SK-N-SH (cell line): Measurements from ENCODE around the gene RIPOR2. TPM values are rescaled to one million over a fixed set of nuclear protein-coding genes. Genes with fewer than 3 reads are reported as not detected.

Experiments
- CTCF ChIA-PET: fragments of 300-600, 350-600 bp; formaldehyde crosslinking; extraction: SDS; loops from one replicate; lab custom pipeline; 2021; lab: Yijun Ruan, JAX
- POLR2A ChIA-PET: fragments of 350-600 bp; sonication (Branson Sonifier 250); formaldehyde crosslinking; extraction: SDS; loops from one replicate; lab custom pipeline; 2020; ENCODE audit warnings: antibody characterized with exemption, inconsistent platforms; lab: Yijun Ruan, JAX
- DNase-seq: peaks from one replicate; pipeline ENCODE4 v3.0.0; 2012
- H2AFZ ChIP-seq: fragments of 200-600 bp; sonication (generic); 2 replicates; pipeline ENCODE4 v1.8.1; 2016; ENCODE audit warnings: antibody characterized with exemption, mild to moderate bottlenecking, low read depth
- H3F3A ChIP-seq: fragments of 200-600 bp; sonication (generic); replicated peaks from 2 replicates; pipeline ENCODE3; 2016; ENCODE audit warnings: antibody characterized with exemption, mild to moderate bottlenecking; ENCODE audit not compliant: insufficient read depth
- H3K27ac ChIP-seq, 2 experiments: fragments of 200-500 bp in 1 of 2; fragments of 200-600 bp in 1 of 2; sonication (Bioruptor generic) in 1 of 2; sonication (generic), shearing (Covaris generic) in 1 of 2; 2 replicates each; pipeline versions ENCODE4 v1.5.1 to v1.6.1; 2014 to 2016; ENCODE audit warnings: low read depth in 2 of 2, inconsistent platforms in 1 of 2, low read length in 1 of 2, mild to moderate bottlenecking in 1 of 2, mixed read lengths in 1 of 2
- H3K27me3 ChIP-seq: fragments of 200-600 bp; sonication (generic), shearing (Covaris generic); 2 replicates; pipeline ENCODE4 v1.6.1; 2016; ENCODE audit warnings: mixed run types; ENCODE audit not compliant: insufficient read depth
- H3K36me3 ChIP-seq, 2 experiments: fragments of 200-500 bp in 1 of 2; fragments of 200-600 bp in 1 of 2; sonication (Bioruptor generic) in 1 of 2; sonication (generic) in 1 of 2; replicated peaks in 1 of 2; 2 replicates each; pipeline versions ENCODE3 to v1.5.1; 2014 to 2016; ENCODE audit warnings: low read length in 1 of 2, mild to moderate bottlenecking in 1 of 2; ENCODE audit not compliant: insufficient read depth in 2 of 2, control insufficient read depth in 1 of 2
- H3K4me1 ChIP-seq, 2 experiments: fragments of 200-500 bp in 1 of 2; fragments of 200-600 bp in 1 of 2; sonication (Bioruptor generic) in 1 of 2; sonication (generic), shearing (Covaris generic) in 1 of 2; 2 replicates each; pipeline versions ENCODE4 v1.5.1 to v1.6.1; 2014 to 2016; ENCODE audit warnings: low read depth in 1 of 2, low read length in 1 of 2, mixed run types in 1 of 2; ENCODE audit not compliant: insufficient read depth in 2 of 2, control insufficient read depth in 1 of 2
- H3K4me2 ChIP-seq: fragments of 200-600 bp; sonication (generic), shearing (Covaris generic); 2 replicates; pipeline ENCODE4 v1.6.1; 2017; ENCODE audit warnings: mixed run types
- H3K4me3 ChIP-seq, 2 experiments: fragments of 200-500 bp in 1 of 2; fragments of 200-600 bp in 1 of 2; sonication (Bioruptor generic) in 1 of 2; sonication (generic), shearing (Covaris generic) in 1 of 2; 2 replicates each; pipeline versions ENCODE4 v1.5.1 to v1.8.1; 2014 to 2016; ENCODE audit warnings: low read depth in 2 of 2, inconsistent platforms in 1 of 2, low read length in 1 of 2, mild to moderate bottlenecking in 1 of 2, mixed read lengths in 1 of 2, moderate library complexity in 1 of 2
- H3K79me2 ChIP-seq: fragments of 200-600 bp; sonication (generic); 2 replicates; pipeline ENCODE4 v1.8.1; 2017; ENCODE audit warnings: mild to moderate bottlenecking; ENCODE audit not compliant: insufficient read depth
- H3K9ac ChIP-seq: fragments of 200-600 bp; sonication (generic); 2 replicates; pipeline ENCODE4 v1.6.1; 2017; ENCODE audit warnings: mixed run types
- H3K9me2 ChIP-seq: fragments of 200-600 bp; sonication (generic); 2 replicates; pipeline ENCODE4 v1.6.1; 2017; ENCODE audit warnings: mixed run types
- H3K9me3 ChIP-seq: fragments of 200-600 bp; sonication (generic); 2 replicates; pipeline ENCODE4 v1.6.1; 2017; ENCODE audit warnings: mixed run types, mild to moderate bottlenecking, moderate library complexity
- H4K20me1 ChIP-seq: fragments of 200-600 bp; sonication (generic); 2 replicates; pipeline ENCODE4 v1.6.1; 2017; ENCODE audit warnings: mild to moderate bottlenecking, mixed run types; ENCODE audit not compliant: insufficient read depth
- EZH2phosphoT487 ChIP-seq: fragments of 200-600 bp; sonication (generic); IDR thresholded peaks from 2 replicates; pipeline ENCODE4 v1.6.1; 2017; ENCODE audit warnings: low read depth, mixed run types, mild to moderate bottlenecking, antibody characterized with exemption, moderate library complexity, borderline replicate concordance
- FOSL2 ChIP-seq: IDR thresholded peaks from 2 replicates; pipeline ENCODE4 v1.4.0; 2012; ENCODE audit warnings: low read depth, mild to moderate bottlenecking, moderate library complexity, borderline replicate concordance
- FOXJ3 ChIP-seq: sonication (generic); formaldehyde crosslinking; IDR thresholded peaks from 2 replicates; pipeline ENCODE4 v1.5.1; 2020; ENCODE audit warnings: mild to moderate bottlenecking, missing genetic modification reagents
- FOXM1 ChIP-seq: IDR thresholded peaks from 2 replicates; pipeline ENCODE4 v1.4.0; 2012; ENCODE audit warnings: low read depth, mild to moderate bottlenecking
- GATA2 ChIP-seq: sonication (generic); formaldehyde crosslinking; IDR thresholded peaks from 2 replicates; pipeline ENCODE4 v1.5.0; 2020; ENCODE audit warnings: mild to moderate bottlenecking, missing genetic modification reagents
- JUND ChIP-seq: IDR thresholded peaks from 2 replicates; pipeline ENCODE4 v1.4.0; 2012
- MEF2A ChIP-seq: IDR thresholded peaks from 2 replicates; pipeline ENCODE4 v1.4.0; 2012; ENCODE audit warnings: low read depth, borderline replicate concordance
- NFIC ChIP-seq: IDR thresholded peaks from 2 replicates; pipeline ENCODE4 v1.4.0; 2012; ENCODE audit warnings: borderline replicate concordance
- RAD21 ChIP-seq: IDR thresholded peaks from 2 replicates; pipeline ENCODE4 v1.6.1; 2012; ENCODE audit warnings: mild to moderate bottlenecking, low read length
- RFX5 ChIP-seq: IDR thresholded peaks from 2 replicates; pipeline ENCODE4 v1.6.1; 2012; ENCODE audit warnings: mild to moderate bottlenecking, improper control_type of control experiment, low read length
- RXRA ChIP-seq: IDR thresholded peaks from 2 replicates; pipeline ENCODE4 v1.4.0; 2012; ENCODE audit warnings: low read depth, mild to moderate bottlenecking, borderline replicate concordance
- YY1 ChIP-seq: IDR thresholded peaks from 2 replicates; pipeline ENCODE4 v1.4.0; 2012; ENCODE audit warnings: low read depth, mild to moderate bottlenecking
- ZBTB33 ChIP-seq: IDR thresholded peaks from 2 replicates; pipeline ENCODE4 v1.4.0; 2012; ENCODE audit warnings: low read depth, borderline replicate concordance
- WGBS: methylation state at CpG from one replicate; pipeline ENCODE4 v1.1.6; 2017; ENCODE audit warnings: low lambda C conversion rate; 5-methylcytosine and 5-hydroxymethylcytosine counted together
- polyA plus RNA-seq, 3 experiments: library from polyadenylated mRNA; depleted of rRNA; stranded (reverse); fragments of >200 nt; gene quantifications; 2 replicates each; pipeline ENCODE4 v1.2.3, GENCODE V29; 2012
- TF ChIP-seq, protein P1 (sequence below): fragments of 150-350 bp; IDR thresholded peaks from 2 replicates; pipeline ENCODE4 v1.6.1; 2017; ENCODE audit warnings: antibody characterized with exemption, low read length, low read depth, borderline replicate concordance
- TF ChIP-seq, protein P2 (sequence below): IDR thresholded peaks from 2 replicates; pipeline ENCODE4 v1.6.1; 2012; ENCODE audit warnings: mild to moderate bottlenecking, low read depth, low read length, moderate library complexity

RIPOR2 gene
- polyA plus RNA-seq, 1 of the 3 experiments (the other 2 are of a cell fraction): 0.05 TPM

GRCh38 chr6:24945054-24945453 lies 9.3 kb upstream of the RIPOR2 start:
- Histone ChIP-seq H3K79me2 (no peaks in the 10 kb centered on the region), H3F3A (no peaks in the 10 kb centered on the region), H2AFZ (no peak overlapping the region), H3K4me3 (no peak overlapping the region), H3K9me2 (no peaks in the 10 kb centered on the region), H3K4me2 (no peak overlapping the region), H3K27ac (no peak overlapping the region), H3K27me3 (no peaks in the 10 kb centered on the region), H3K36me3 (no peaks in the 10 kb centered on the region), H3K9me3 (peaks cover 10% of the 10 kb centered on the region; the same call in 1 of the 2 replicates), H3K9ac (no peak overlapping the region), H3K4me1 (no peaks in the 10 kb centered on the region), H4K20me1 (no peaks in the 10 kb centered on the region)
- TF ChIP-seq, protein P1, sequence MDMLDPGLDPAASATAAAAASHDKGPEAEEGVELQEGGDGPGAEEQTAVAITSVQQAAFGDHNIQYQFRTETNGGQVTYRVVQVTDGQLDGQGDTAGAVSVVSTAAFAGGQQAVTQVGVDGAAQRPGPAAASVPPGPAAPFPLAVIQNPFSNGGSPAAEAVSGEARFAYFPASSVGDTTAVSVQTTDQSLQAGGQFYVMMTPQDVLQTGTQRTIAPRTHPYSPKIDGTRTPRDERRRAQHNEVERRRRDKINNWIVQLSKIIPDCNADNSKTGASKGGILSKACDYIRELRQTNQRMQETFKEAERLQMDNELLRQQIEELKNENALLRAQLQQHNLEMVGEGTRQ: no peak
- DNase-seq: no peak
- ChIA-PET CTCF (interaction anchor here (0.8 kb wide), 1 partner anchor 11 kb away, joined by 3 read pairs; no protein-coding TSS in a partner anchor), POLR2A (no interaction called here)

- DNase-seq: no peak
- POLR2A ChIA-PET: no interaction called here
- CTCF ChIA-PET: no interaction called here
Observed at GRCh38 chr6:24943774-24944173, 8.0 kb upstream of the RIPOR2 start.

More at GRCh38 chr6:24943774-24944173, 8.0 kb upstream of the RIPOR2 start:
- H3K4me2 ChIP-seq: no peak overlapping the region
- no peaks in the 10 kb centered on the region for H3K9me2 ChIP-seq
- no peak overlapping the region for H2AFZ ChIP-seq
- no peaks in the 10 kb centered on the region for H3K79me2 ChIP-seq
- no peaks in the 10 kb centered on the region for H3K36me3 ChIP-seq
- no peaks in the 10 kb centered on the region for H3K4me1 ChIP-seq
- H3K4me3 ChIP-seq: no peak overlapping the region
- peaks cover 10% of the 10 kb centered on the region; the same call in 1 of the 2 replicates for H3K9me3 ChIP-seq
- H3K27ac ChIP-seq: no peak overlapping the region
- H4K20me1 ChIP-seq: no peaks in the 10 kb centered on the region
- no peaks in the 10 kb centered on the region for H3K27me3 ChIP-seq
- H3F3A ChIP-seq: no peaks in the 10 kb centered on the region
- WGBS: 73% methylated on average over 2 of the region's 2 CpGs
- TF ChIP-seq FOXJ3 (no peak), NFIC (no peak), YY1 (no peak), GATA2 (CRISPR knock-in tag) (no peak), FOXM1 (no peak), RAD21 (no peak), ZBTB33 (no peak), FOSL2 (no peak), JUND (no peak), EZH2phosphoT487 (no peak), MEF2A (no peak), RFX5 (no peak), RXRA (no peak)
- TF ChIP-seq, protein P2, sequence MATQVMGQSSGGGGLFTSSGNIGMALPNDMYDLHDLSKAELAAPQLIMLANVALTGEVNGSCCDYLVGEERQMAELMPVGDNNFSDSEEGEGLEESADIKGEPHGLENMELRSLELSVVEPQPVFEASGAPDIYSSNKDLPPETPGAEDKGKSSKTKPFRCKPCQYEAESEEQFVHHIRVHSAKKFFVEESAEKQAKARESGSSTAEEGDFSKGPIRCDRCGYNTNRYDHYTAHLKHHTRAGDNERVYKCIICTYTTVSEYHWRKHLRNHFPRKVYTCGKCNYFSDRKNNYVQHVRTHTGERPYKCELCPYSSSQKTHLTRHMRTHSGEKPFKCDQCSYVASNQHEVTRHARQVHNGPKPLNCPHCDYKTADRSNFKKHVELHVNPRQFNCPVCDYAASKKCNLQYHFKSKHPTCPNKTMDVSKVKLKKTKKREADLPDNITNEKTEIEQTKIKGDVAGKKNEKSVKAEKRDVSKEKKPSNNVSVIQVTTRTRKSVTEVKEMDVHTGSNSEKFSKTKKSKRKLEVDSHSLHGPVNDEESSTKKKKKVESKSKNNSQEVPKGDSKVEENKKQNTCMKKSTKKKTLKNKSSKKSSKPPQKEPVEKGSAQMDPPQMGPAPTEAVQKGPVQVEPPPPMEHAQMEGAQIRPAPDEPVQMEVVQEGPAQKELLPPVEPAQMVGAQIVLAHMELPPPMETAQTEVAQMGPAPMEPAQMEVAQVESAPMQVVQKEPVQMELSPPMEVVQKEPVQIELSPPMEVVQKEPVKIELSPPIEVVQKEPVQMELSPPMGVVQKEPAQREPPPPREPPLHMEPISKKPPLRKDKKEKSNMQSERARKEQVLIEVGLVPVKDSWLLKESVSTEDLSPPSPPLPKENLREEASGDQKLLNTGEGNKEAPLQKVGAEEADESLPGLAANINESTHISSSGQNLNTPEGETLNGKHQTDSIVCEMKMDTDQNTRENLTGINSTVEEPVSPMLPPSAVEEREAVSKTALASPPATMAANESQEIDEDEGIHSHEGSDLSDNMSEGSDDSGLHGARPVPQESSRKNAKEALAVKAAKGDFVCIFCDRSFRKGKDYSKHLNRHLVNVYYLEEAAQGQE: no peak
- TF ChIP-seq, protein P1: no peak
- no peak overlapping the region for H3K9ac ChIP-seq
